ENCODE data around the gene UTP25. TPM values are rescaled to one million over a fixed set of nuclear protein-coding genes. Genes with fewer than 3 reads are reported as not detected.
"Not testable (repeated sequence)": the region's sequence is repeated elsewhere in the genome, so short reads cannot be mapped to it uniquely, and the experiment has no call there.

The UTP25 gene
- total RNA-seq, 1 donor from 2014 or later, result 4.6 TPM

GRCh38 chr1:209790286-209791193, 37.2 kb upstream of the UTP25 start:
- DNase-seq, result no peak
- H3K4me3 Mint-ChIP-seq (ENCODE audit: unreplicated experiment), result no peak overlapping the region
- no peak overlapping the region for H3K27ac Mint-ChIP-seq (ENCODE audit: unreplicated experiment)
- TF ChIP-seq CTCF (IDR thresholded peaks at IDR 0.05; ENCODE audit: partially characterized antibody, unreplicated experiment), result no peak
- no peaks in the 10 kb centered on the region for H3K27me3 Mint-ChIP-seq (ENCODE audit: unreplicated experiment)
- H3K36me3 Mint-ChIP-seq (ENCODE audit: unreplicated experiment), result no peaks in the 10 kb centered on the region
- no peaks in the 10 kb centered on the region for H3K4me1 Mint-ChIP-seq (ENCODE audit: low read depth, unreplicated experiment)
- H3K9me3 Mint-ChIP-seq (ENCODE audit: unreplicated experiment), result no peaks in the 10 kb centered on the region

GRCh38 chr1:209791920-209792319, 35.9 kb upstream of the UTP25 start:
- Mint-ChIP-seq H3K27me3 (ENCODE audit: unreplicated experiment) (no peaks in the 10 kb centered on the region), H3K36me3 (ENCODE audit: unreplicated experiment) (no peaks in the 10 kb centered on the region), H3K9me3 (ENCODE audit: unreplicated experiment) (no peaks in the 10 kb centered on the region), H3K4me1 (ENCODE audit: low read depth, unreplicated experiment) (no peaks in the 10 kb centered on the region), H3K27ac (ENCODE audit: unreplicated experiment) (no peak overlapping the region), H3K4me3 (ENCODE audit: unreplicated experiment) (no peak overlapping the region)
- no peak for DNase-seq
- TF ChIP-seq CTCF (IDR thresholded peaks at IDR 0.05; ENCODE audit: partially characterized antibody, unreplicated experiment), result no peak

DNA sequence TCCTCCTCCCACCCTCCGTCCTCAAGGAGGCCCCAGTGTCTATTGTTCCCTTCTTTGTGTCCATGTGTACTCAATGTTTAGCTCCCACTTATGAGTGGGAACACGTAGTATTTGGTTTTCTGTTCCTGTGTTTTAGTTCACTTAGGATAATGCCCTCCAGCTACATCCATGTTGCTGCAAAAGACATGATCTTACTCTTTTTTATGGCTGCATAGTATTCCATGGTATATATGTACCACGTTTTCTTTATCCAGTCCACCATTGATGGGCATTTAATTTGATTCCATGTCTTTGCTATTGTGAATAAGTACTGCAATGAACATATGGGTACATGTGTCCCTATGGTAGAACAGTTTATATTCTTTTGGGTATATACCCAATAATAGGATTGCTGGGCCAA, 34.1 kb upstream of the UTP25 start:
- H3K9me3 Mint-ChIP-seq (ENCODE audit: unreplicated experiment); H3K36me3 Mint-ChIP-seq (ENCODE audit: unreplicated experiment); H3K4me3 Mint-ChIP-seq (ENCODE audit: unreplicated experiment); H3K27ac Mint-ChIP-seq (ENCODE audit: unreplicated experiment); H3K27me3 Mint-ChIP-seq (ENCODE audit: unreplicated experiment); DNase-seq; H3K4me1 Mint-ChIP-seq (ENCODE audit: low read depth, unreplicated experiment): not testable (repeated sequence)

DNA sequence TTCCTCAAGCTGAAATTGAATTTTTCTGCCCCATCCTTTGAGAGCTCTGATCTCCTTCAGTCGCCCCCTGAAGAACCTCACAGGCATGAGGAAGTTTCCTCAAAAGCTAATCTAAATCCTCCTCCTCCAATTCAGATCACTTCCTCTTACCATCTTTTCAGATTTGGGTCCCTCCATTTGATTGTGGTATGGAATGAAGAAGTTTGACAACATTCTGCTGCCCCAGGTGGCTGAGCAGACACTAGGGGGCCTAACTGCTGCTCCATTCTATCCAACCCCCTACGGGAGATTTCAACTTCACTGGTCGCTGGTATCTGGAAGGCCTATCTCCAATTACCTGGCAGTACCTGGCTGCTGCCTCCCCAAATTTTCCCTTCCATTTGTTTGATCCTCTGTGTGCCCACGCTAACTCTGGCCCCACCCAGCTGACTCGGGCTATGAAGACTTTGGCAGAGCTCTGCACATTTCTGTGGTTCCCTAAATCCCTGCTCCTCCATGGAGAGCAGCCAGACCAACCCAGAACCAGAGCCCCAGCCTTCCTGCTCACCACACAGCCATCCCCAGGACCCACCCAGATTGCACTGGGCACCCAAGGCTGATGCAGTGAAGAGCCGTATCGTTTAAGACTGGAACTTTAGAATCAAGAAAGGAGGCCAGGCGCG, 29.7 kb upstream of the UTP25 start:
- H3K36me3 Mint-ChIP-seq (ENCODE audit: unreplicated experiment), result no peaks in the 10 kb centered on the region
- no peaks in the 10 kb centered on the region for H3K9me3 Mint-ChIP-seq (ENCODE audit: unreplicated experiment)
- DNase-seq, result no peak
- H3K27ac Mint-ChIP-seq (ENCODE audit: unreplicated experiment), result no peak overlapping the region
- peaks cover 2% of the 10 kb centered on the region for H3K27me3 Mint-ChIP-seq (ENCODE audit: unreplicated experiment)
- TF ChIP-seq CTCF (IDR thresholded peaks at IDR 0.05; ENCODE audit: partially characterized antibody, unreplicated experiment), result no peak
- no peaks in the 10 kb centered on the region for H3K4me1 Mint-ChIP-seq (ENCODE audit: low read depth, unreplicated experiment)
- no peak overlapping the region for H3K4me3 Mint-ChIP-seq (ENCODE audit: unreplicated experiment)

DNA sequence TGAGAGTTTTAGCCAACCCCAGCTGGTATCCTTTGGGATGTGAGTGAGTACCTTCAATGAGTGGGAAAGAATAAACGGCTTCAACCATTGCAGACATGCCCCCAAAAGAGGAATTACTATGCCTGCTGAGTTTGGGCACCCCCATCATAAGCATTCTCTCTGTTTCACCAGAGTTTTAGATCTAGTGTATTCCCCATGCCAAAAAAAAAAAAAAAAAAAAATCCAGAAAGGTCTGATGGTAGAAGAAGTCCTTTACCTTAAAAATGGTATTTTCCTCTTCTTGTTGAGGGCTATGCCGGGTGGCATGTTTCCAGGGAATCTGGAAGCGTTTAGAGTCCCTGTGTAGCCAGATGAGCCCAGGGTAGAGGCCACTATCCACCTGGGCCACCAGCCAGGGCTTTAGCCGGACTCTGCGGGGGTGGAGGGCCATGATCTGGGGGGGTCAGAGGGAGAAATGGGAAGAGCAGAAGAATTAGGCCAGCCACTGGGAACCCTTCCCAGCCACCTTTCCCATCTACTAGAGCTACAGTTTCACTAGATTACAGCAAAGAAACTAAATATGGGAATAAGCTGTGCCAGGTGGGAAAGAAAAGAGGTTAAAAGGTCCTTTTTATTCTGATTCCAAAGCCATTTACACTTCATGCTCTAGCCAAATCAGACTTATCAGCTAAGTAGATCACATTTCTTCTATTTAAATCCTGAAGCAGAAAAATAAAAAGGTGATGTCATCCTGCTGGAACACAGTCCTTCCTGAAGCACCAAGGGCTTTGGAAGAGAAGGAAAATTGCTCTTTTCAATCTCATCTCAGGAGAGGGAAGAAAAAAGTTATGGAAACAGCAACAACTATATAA, 26.6 kb upstream of the UTP25 start:
- Mint-ChIP-seq H3K4me1 (ENCODE audit: low read depth, unreplicated experiment) (peaks cover under 1% of the 10 kb centered on the region), H3K9me3 (ENCODE audit: unreplicated experiment) (no peaks in the 10 kb centered on the region), H3K27me3 (ENCODE audit: unreplicated experiment) (peaks cover 5% of the 10 kb centered on the region), H3K27ac (ENCODE audit: unreplicated experiment) (no peak overlapping the region), H3K4me3 (ENCODE audit: unreplicated experiment) (no peak overlapping the region), H3K36me3 (ENCODE audit: unreplicated experiment) (no peaks in the 10 kb centered on the region)
- no peak for DNase-seq
- no peak for TF ChIP-seq CTCF (IDR thresholded peaks at IDR 0.05; ENCODE audit: partially characterized antibody, unreplicated experiment)
